HG03045 (cell line): ENCODE data around the gene BOLA3.
"Not testable (repeated sequence)": the region's sequence is repeated elsewhere in the genome, so short reads cannot be mapped to it uniquely, and the experiment has no call there.

Source experiments
- ATAC-seq: cut with Tn5 transposase; IDR thresholded peaks from one replicate; pipeline ENCODE4 v1.9.1; 2021; ENCODE audit warnings: mild to moderate bottlenecking, moderate library complexity; ENCODE audit not compliant: unreplicated experiment

BOLA3 gene

DNA sequence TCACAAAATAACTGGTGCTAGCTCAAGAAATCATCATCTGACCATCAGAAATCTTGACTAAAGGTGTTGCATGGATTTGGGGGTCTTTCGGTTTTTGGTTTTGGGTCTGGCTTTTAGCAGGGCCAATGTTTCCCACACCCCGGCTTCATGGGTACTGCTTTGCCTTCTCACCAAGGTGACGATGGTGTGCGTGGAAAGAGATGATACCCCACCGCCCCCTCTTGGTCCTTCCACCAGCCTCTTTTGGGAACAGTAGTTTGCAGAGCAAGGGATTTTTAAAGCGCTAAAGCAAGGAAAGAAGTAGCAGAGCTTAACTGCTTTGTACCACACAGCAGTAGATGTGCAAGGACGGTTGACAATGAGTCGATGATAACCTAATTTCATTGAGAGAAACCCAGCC lies 42.3 kb downstream of the BOLA3 start:
- no peak for ATAC-seq

DNA sequence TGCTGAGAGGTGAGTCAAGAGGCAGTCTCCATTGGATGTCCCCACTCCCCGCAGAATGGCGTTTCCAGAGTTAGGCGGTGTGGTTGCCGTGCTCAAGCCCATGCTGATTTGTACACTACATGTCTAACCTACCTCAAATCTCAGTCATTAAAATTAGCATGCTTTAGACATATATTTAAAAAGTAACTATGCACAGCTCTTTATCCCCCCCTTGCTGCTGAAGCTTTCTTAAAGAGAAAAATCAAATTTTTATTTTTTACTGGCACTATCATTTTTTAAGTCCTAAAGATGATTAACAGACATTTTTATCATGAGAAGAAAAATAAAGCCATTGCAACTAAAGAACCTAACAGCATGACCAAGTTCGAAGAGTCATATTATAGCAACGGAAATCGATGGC lies 42.9 kb downstream of the BOLA3 start:
- ATAC-seq = no peak

DNA sequence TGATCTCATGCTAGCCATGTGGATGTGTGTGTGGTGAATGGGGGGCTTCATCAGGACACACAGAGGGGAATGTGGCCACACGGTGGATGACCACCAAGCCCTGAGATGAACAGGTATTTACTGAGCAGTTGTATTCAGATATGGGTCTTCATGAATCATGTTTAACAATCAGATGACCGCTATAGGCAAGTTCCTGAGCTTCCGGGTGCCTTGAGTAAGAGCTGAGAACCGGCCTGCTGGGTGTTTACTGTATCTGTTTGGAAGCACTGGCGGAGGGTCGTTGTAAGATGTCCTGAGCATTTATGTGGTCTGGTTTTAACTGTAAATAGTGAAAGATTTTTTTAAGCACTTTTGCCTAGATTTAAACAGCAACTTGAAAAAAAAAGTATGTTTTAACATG lies 43.9 kb downstream of the BOLA3 start:
- ATAC-seq = no peak

DNA sequence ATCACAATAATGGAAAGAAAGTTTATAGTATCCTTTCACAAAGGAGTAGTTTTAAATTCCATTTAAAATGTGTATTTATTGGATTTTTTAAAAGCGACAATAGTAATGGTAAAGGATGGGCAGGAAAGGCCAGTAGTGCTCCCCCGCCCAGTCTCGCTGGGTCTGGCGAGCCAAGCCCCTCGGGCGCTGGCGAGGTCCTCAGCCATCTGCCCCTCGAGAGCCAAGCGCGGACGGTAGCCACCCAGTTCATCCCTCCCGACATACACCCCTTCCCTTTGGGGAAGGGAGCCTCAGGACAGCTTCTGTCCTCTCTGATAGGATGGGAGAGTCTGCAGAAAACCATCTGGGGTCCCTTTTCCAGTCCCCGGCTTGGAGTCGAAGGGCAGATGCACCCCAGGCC lies 45.2 kb downstream of the BOLA3 start:
- no peak for ATAC-seq

DNA sequence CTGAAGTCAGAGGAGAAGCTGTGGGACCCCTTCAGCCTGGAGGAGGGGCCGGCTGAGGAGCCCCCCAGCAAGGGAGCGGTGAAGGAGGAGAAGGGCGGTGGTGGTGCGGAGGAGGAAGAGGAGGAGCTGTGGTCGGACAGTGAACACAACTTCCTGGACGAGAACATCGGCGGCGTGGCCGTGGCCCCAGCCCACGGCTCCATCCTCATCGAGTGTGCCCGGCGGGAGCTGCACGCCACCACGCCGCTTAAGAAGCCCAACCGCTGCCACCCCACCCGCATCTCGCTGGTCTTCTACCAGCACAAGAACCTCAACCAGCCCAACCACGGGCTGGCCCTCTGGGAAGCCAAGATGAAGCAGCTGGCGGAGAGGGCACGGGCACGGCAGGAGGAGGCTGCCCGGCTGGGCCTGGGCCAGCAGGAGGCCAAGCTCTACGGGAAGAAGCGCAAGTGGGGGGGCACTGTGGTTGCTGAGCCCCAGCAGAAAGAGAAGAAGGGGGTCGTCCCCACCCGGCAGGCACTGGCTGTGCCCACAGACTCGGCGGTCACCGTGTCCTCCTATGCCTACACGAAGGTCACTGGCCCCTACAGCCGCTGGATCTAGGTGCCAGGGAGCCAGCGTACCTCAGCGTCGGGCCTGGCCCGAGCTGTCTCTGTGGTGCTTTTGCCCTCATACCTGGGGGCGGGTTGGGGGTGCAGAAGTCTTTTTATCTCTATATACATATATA lies 46.0 kb downstream of the BOLA3 start:
- ATAC-seq = no peak

DNA sequence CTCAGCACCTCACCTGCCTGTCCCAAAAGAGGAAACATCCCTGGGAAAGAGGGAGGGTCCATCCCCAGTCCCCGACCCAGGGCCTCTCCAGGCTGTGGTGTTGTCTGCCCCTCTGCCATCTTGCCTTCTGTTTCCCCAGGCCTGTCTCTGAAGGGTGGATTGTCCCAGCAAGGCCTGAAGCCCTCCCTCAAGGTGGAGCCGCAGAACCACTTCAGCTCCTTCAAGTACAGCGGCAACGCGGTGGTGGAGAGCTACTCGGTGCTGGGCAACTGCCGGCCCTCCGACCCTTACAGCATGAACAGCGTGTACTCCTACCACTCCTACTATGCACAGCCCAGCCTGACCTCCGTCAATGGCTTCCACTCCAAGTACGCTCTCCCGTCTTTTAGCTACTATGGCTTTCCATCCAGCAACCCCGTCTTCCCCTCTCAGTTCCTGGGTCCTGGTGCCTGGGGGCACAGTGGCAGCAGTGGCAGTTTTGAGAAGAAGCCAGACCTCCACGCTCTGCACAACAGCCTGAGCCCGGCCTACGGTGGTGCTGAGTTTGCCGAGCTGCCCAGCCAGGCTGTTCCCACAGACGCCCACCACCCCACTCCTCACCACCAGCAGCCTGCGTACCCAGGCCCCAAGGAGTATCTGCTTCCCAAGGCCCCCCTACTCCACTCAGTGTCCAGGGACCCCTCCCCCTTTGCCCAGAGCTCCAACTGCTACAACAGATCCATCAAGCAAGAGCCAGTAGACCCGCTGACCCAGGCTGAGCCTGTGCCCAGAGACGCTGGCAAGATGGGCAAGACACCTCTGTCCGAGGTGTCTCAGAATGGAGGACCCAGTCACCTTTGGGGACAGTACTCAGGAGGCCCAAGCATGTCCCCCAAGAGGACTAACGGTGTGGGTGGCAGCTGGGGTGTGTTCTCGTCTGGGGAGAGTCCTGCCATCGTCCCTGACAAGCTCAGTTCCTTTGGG lies 47.2 kb downstream of the BOLA3 start:
- no peak for ATAC-seq

DNA sequence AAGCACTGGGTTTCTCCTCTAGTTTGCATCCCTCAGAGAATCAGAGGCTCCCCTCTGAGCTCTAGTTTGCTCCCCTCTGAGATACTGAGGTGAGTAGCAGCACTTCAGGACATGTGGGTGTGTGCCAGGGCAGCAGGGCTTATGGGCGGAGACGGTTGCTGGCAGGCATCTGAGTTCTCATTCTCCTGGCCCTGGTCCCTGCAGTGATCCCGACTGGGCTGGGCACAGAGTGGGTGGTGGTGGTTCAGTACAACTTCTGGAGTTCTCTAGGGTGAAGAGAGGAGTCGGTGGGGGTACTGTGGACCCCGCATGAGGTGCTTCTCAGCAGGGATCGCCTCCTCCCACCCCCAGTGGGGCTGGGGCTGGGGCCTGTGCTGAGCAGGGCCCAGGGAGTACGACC lies 47.9 kb downstream of the BOLA3 start:
- no peak for ATAC-seq

DNA sequence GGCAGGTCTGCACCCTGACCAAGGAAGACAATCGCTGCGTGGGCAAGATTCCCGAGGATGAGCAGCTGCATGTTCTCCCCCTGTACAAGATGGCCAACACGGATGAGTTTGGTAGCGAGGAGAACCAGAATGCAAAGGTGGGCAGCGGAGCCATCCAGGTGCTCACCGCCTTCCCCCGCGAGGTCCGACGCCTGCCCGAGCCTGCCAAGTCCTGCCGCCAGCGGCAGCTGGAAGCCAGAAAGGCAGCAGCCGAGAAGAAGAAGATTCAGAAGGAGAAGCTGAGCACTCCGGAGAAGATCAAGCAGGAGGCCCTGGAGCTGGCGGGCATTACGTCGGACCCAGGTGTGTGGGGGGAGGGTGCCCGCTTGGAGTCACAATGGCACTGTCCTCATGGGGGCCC lies 48.4 kb downstream of the BOLA3 start:
- no peak for ATAC-seq

DNA sequence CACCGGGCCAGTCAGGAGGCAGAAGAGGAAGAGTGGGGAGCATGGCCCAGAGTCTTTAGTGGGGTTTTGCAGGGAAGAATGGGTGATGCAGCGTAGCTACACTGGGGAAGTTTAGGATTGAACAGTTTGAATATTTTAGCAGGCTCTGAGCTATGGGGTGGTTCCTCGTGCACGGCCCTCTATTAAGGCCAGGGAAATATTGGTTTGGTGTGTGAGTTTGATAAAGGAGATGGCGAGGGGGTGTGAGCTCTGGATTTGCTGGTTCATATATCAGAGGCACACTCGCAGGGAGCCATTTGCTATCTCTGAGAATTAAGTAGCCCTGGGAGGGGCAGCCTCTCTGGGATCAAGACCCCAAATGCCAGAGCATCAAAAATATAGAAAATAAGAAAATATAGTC lies 50.1 kb downstream of the BOLA3 start:
- no peak for ATAC-seq

DNA sequence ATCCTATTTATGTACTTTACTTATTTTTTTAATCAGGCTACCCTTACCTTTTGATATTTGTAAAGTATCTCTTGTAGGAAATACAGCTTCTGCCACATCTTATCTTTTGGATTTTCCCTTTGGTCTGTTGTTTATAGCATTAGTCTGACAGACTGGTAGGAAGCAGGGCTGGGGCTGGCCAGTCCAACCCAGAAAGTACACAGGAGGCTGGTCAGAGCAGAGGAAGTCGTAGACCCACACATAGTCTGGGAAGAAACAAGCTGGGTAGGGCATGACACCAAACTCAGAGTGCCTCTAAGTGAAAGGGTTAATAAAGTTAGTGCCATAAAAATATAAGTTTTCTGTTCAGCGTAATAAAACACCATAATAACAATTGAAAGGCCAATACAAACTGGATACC lies 51.7 kb downstream of the BOLA3 start:
- ATAC-seq = no peak

DNA sequence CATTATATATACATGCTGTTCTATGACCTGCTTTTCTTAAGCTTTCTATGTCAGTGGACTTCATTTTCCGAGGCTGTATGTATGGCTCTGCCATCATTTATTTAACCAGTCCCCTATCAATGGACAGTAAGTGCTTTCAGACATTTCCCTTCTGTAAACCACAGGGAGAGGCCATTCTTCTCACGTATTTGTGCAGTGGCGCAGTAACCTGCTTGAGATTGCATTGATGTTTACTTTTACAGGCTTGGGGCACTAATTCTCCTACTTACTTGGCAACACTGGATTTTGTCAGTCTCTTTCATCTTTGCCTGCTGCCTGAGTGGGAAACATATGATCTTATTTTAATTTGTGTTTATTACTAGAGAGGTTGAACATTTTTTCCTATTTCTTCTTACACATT lies 52.1 kb downstream of the BOLA3 start:
- ATAC-seq = no peak

DNA sequence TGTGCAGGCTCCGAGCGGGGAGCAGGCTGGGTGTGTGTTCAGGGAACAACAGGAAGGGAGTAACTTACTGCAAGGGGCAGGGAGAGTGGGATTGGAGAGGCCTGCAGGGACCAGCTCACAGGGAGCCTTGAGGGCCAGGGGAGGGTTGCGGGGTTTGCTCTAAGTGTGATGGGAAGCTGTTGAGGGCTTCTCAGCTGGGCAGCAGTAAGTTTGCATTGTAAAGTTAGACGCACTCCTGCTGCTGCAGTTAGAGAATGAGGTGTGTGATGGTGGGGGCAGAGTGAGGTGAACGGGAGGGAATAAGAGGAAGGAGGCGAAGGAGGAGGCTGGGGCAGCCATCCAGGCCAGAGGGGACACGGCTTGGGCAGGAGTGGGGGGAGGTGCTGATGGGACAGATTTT lies 53.4 kb downstream of the BOLA3 start:
- ATAC-seq = no peak

DNA sequence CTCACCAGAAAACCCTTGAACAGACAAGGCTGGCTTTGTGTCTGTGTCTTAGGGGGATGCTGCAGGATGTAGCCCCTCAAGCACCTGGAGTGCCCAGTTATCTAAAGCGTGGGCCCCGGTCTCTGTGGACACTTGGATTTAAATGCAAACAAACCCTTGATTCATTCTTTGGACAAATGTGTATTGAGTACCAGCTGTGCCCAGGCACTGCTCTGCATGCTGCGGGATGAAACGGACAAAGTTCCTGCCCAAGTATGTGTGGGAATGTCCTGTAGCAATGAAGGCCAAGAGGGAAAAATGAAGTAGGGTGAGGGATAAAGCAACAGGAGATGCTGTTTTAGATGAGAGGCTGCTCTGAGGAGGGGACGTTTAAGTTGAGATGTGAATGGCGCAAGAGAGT lies 53.9 kb downstream of the BOLA3 start:
- no peak for ATAC-seq

DNA sequence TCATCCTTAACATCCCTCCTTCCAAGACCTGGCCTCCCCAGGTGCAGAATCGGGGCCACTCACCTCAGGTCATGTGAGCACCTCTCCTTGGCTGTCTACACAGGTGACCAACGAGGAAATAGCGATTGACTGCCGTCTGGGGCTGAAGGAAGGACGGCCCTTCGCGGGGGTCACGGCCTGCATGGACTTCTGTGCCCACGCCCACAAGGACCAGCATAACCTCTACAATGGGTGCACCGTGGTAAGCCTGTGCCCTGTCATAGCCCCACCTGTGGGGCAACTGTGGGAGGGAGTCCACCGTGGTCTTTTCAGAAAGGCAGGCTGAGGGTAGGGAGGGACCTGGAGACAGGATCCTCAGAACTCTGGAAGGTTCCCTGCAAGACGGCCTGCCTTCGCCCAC lies 54.3 kb downstream of the BOLA3 start:
- no peak for ATAC-seq

DNA sequence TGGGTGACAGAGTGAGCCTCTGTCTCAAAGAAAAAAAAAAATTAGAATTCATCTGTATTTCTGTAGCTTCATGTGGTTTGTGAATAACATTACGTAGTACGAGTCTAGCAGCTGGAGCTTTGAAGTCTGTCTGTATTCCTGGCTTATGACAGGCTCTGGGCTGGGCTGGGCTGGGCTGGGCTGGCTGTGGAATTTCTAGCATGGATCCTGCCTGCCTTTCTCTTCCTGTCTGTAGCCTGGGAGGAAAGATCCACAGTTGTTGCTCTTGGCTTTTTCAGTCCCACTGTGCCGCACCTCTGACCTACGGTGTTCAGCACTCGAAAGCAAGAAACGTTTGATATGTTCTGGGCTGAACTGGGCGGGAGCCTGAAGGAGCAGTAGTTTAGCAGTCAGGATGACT lies 55.4 kb downstream of the BOLA3 start:
- no peak for ATAC-seq

DNA sequence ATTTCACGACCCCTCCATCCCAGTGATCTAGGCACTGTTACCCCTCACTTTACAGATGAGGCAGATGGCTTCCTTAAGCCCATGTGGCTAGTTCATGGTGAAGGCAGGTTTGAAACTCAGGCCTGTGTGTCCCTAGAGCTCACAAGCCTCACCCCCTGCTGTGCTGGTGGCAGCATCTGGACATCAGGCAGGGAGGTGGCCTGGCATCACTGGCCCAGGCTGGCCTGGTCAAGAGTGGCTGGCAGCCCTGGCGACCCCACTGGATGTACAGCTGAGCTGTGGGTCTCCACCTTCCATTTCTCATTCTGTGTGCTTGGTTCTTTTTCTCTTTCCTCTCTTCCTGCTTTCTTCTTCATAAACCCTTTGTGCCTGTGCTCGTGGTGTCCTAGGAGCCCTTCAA lies 56.3 kb downstream of the BOLA3 start:
- no peak for ATAC-seq

DNA sequence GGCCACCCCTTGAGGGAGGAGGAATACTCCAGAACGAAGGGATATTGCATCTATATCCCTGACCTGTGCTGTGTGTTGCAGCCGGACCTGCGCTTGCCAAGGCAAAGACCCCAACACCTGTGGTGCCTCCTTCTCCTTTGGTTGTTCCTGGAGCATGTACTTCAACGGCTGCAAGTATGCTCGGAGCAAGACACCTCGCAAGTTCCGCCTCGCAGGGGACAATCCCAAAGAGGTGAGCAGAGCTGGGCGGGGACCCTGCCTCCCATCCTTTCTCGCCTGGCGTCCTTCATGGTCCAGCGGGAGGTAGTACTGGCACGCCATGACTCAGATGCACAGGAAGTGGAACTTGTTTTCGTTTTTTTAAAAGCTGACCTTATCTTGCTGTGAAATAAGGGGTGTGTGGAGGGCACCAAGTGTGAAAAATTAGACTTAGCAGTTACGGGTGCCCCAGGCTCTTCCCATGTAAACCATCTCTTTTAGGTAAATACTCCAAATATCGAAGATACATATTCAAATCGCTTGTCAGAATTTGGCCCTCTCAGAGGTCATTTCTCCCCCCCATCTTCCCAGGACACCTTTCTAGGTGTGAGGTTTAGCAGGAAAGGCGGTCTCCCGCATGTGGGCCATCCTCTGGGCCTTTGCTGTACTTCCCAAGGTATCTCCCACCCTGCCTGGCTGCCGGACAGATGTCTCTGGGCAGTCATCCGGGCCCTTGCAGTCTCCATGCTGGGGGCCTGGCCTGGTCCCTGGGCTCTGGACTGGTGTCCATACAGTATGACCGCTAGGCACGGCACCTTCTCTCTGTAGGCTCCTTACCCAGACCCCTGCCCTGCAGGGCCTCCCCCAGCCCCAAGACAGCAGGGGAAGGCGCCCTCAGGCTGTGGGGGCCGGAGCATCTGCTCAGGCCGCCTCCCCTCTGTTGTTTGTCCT lies 57.6 kb downstream of the BOLA3 start:
- no peak for ATAC-seq

DNA sequence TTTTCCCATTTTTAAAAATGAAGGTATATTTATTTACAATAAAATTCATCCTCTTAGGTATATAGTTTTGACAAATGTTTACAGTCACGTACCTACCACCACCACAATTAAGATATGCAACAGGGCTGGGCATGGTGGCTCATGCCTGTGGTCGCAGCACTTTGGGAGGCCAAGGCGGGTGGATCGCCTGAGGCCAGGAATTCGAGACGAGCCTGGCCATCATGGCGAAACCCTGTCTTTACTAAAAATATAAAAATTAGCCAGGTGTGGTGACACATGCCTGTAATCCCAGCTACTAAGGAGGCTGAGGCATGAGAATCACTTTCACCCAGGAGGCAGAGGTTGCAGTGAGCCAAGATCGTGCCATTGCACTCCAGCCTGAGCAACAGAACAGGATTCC lies 59.0 kb downstream of the BOLA3 start:
- ATAC-seq = not testable (repeated sequence)

DNA sequence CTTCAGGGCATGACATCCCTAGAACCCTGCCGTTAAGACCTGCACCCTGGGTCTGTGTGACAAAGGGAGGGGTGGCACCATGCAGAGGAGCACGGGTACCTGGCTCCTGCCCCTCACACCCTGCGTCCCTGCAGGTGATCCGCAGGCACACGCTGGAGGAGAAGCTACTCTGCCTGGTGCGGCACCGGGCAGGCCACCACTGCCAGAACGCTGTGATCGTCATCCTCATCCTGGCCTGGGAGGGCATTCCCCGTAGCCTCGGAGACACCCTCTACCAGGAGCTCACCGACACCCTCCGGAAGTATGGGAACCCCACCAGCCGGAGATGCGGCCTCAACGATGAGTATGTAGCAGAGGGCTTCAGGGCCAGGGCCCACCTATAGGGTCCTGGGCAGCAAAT lies 60.0 kb downstream of the BOLA3 start:
- no peak for ATAC-seq

DNA sequence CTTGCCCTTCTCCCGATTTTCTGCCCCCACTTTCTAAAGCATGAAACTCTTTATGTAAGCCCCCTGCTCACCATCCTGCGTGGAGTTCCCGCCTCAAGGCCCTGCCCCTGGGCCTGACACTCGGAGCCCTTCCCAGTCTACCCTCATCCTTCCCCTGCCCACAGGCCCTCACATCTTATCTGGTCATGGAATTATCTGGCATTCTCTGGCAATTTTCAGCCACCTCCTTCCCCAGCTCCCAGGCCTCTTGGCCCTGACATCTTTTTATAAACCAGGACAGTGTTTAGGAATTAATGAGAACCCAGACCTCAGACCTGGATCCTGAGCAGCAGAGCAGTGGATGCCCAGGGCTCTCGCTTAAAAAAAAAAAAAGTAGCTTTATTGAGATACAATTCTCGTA lies 61.7 kb downstream of the BOLA3 start:
- ATAC-seq = no peak
